ENCODE measurements around the gene RNF11. TPM values are rescaled to one million over a fixed set of nuclear protein-coding genes. Genes with fewer than 3 reads are reported as not detected.

The RNF11 gene
- polyA plus RNA-seq, 3 donors: 25.3 to 30.4 (median 28.4) TPM

- no peaks in the 10 kb centered on the region for H3K36me3 Mint-ChIP-seq
- no peak overlapping the region for H3K27ac ChIP-seq (ENCODE audit: low read depth in 1 of 2, low read length in 2 of 2)
- H3K9me3 ChIP-seq (replicated peaks in 1 of 2; ENCODE audit: control insufficient read depth in 1 of 2, insufficient read depth in 1 of 2, low read length in 2 of 2): no peaks in the 10 kb centered on the region
- H3K9me3 Mint-ChIP-seq: peaks cover 0 to 1% (median 0%) of the 10 kb centered on the region in 7 donors
- no peak overlapping the region for H3K9ac ChIP-seq (ENCODE audit: insufficient read depth, low read length, poor library complexity, severe bottlenecking)
- no peak for TF ChIP-seq CTCF (IDR thresholded peaks at IDR 0.05)
- no peak for DNase-seq
- no peaks in the 10 kb centered on the region for H3K79me2 ChIP-seq (ENCODE audit: insufficient read depth, low read length)
- WGBS (ENCODE audit: insufficient coverage): 75% methylated on average over 10 of the region's 10 CpGs
- no peak overlapping the region for H2AFZ ChIP-seq (ENCODE audit: insufficient read depth, low read depth, low read length, poor library complexity, severe bottlenecking)
- no peak overlapping the region for H3K4me3 Mint-ChIP-seq
- H3K4me1 Mint-ChIP-seq: peaks cover 23% of the 10 kb centered on the region
- no peaks in the 10 kb centered on the region for H4K20me1 ChIP-seq (ENCODE audit: insufficient read depth, low read length)
- no peaks in the 10 kb centered on the region for H3K27me3 ChIP-seq (ENCODE audit: control insufficient read depth in 2 of 2, insufficient read depth in 2 of 2, low read length in 2 of 2)
- H3K27ac Mint-ChIP-seq: no peak overlapping the region
- peaks cover 18% of the 10 kb centered on the region in 2 donors for H3K4me1 ChIP-seq (ENCODE audit: control insufficient read depth in 1 of 2, insufficient read depth in 2 of 2, low read length in 2 of 2)
- no peak overlapping the region for H3K4me2 ChIP-seq (replicated peaks; ENCODE audit: extremely low read depth, low read length, poor library complexity, severe bottlenecking)
- intact Hi-C loops (cut with micrococcal nuclease): no loop called here
- H3K27me3 Mint-ChIP-seq (ENCODE audit: low read depth in 3 of 3): peaks cover 1 to 5% (median 3%) of the 10 kb centered on the region in 3 donors
- no peak overlapping the region for H3K4me3 ChIP-seq (replicated peaks in 1 of 3; ENCODE audit: low read depth in 2 of 3, low read length in 3 of 3)
- no peaks in the 10 kb centered on the region for H3K36me3 ChIP-seq (replicated peaks in 1 of 2; ENCODE audit: control insufficient read depth in 1 of 2, insufficient read depth in 2 of 2, low read length in 2 of 2)
Measured at GRCh38 chr1:51301152-51301843, 65.2 kb downstream of the RNF11 start.

GRCh38 chr1:51301844-51302162, 65.7 kb downstream of the RNF11 start:
- H3K27me3 ChIP-seq (ENCODE audit: control insufficient read depth in 2 of 2, insufficient read depth in 2 of 2, low read length in 2 of 2): no peaks in the 10 kb centered on the region
- no peaks in the 10 kb centered on the region for H3K79me2 ChIP-seq (ENCODE audit: insufficient read depth, low read length)
- peaks cover 1 to 5% (median 3%) of the 10 kb centered on the region in 3 donors for H3K27me3 Mint-ChIP-seq (ENCODE audit: low read depth in 3 of 3)
- no peak overlapping the region for H3K4me3 ChIP-seq (replicated peaks in 1 of 3; ENCODE audit: low read depth in 2 of 3, low read length in 3 of 3)
- intact Hi-C loops (cut with micrococcal nuclease): no loop called here
- no peaks in the 10 kb centered on the region for H3K36me3 Mint-ChIP-seq
- H3K4me3 Mint-ChIP-seq: no peak overlapping the region
- no peaks in the 10 kb centered on the region for H4K20me1 ChIP-seq (ENCODE audit: insufficient read depth, low read length)
- H3K4me1 Mint-ChIP-seq: peaks cover 19% of the 10 kb centered on the region
- H3K4me2 ChIP-seq (replicated peaks; ENCODE audit: extremely low read depth, low read length, poor library complexity, severe bottlenecking): no peak overlapping the region
- WGBS (ENCODE audit: insufficient coverage): no CpG with 5 or more reads among the region's 3 CpGs
- no peak overlapping the region for H2AFZ ChIP-seq (ENCODE audit: insufficient read depth, low read depth, low read length, poor library complexity, severe bottlenecking)
- no peak overlapping the region for H3K27ac ChIP-seq (ENCODE audit: low read depth in 1 of 2, low read length in 2 of 2)
- H3K27ac Mint-ChIP-seq: no peak overlapping the region
- peaks cover 13% of the 10 kb centered on the region in 2 donors for H3K4me1 ChIP-seq (ENCODE audit: control insufficient read depth in 1 of 2, insufficient read depth in 2 of 2, low read length in 2 of 2)
- TF ChIP-seq CTCF (IDR thresholded peaks at IDR 0.05): no peak
- peaks cover 0 to 1% (median 0%) of the 10 kb centered on the region in 7 donors for H3K9me3 Mint-ChIP-seq
- no peak overlapping the region for H3K9ac ChIP-seq (ENCODE audit: insufficient read depth, low read length, poor library complexity, severe bottlenecking)
- H3K9me3 ChIP-seq (replicated peaks in 1 of 2; ENCODE audit: control insufficient read depth in 1 of 2, insufficient read depth in 1 of 2, low read length in 2 of 2): no peaks in the 10 kb centered on the region
- DNase-seq: no peak
- no peaks in the 10 kb centered on the region for H3K36me3 ChIP-seq (replicated peaks in 1 of 2; ENCODE audit: control insufficient read depth in 1 of 2, insufficient read depth in 2 of 2, low read length in 2 of 2)
